H1 (cell line): Measurements from ENCODE around the gene HTRA2. TPM values are rescaled to one million over a fixed set of nuclear protein-coding genes. Genes with fewer than 3 reads are reported as not detected.

ENCODE experiments used
- NRF1 ChIP-seq: IDR thresholded peaks from 2 replicates; pipeline ENCODE4 v1.6.1; 2011; ENCODE audit warnings: mild to moderate bottlenecking, low read depth, low read length, improper control_type of control experiment
- POLR2A ChIP-seq, 2 experiments: IDR thresholded peaks; 1 replicate in 1 of 2; 2 replicates in 1 of 2; pipeline ENCODE4 v1.6.1; 2011; ENCODE audit warnings: low read depth in 2 of 2, low read length in 2 of 2, mild to moderate bottlenecking in 2 of 2; ENCODE audit errors: control extremely low read depth in 1 of 2
- RAD21 ChIP-seq, 2 experiments: IDR thresholded peaks in 1 of 2; conservative IDR thresholded peaks in 1 of 2; 2 replicates each; pipeline ENCODE4 v1.6.1; 2011; ENCODE audit warnings: low read depth in 2 of 2, low read length in 2 of 2, improper control_type of control experiment in 1 of 2, inconsistent platforms in 1 of 2, mild to moderate bottlenecking in 1 of 2, moderate library complexity in 1 of 2
- SIX5 ChIP-seq: IDR thresholded peaks from 2 replicates; pipeline ENCODE4 v1.6.1; 2011; ENCODE audit warnings: mild to moderate bottlenecking, low read depth, low read length
- SUZ12 ChIP-seq: fragments of 200-600 bp; sonication (generic); IDR thresholded peaks from 2 replicates; pipeline ENCODE4 v1.6.1; 2012; ENCODE audit warnings: mild to moderate bottlenecking, inconsistent platforms, low read length, moderate library complexity, mixed read lengths
- polyA plus RNA-seq, 7 experiments: library from polyadenylated mRNA; depleted of rRNA in 3 of 7; stranded (reverse) in 5 of 7; unstranded in 2 of 7; fragments of >200 nt in 5 of 7; fragments of 200-250 nt in 2 of 7; gene quantifications; 1 replicate in 5 of 7; 2 replicates in 1 of 7; 4 replicates in 1 of 7; pipeline versions ENCODE4 v1.2.1 to v1.2.3, GENCODE V29; 2011 to 2013; ENCODE audit warnings: missing spikeins in 2 of 7, mixed read lengths in 2 of 7
- total RNA-seq: library from RNA; stranded (reverse); fragmentation: NEBNext Ultra II Directional; extraction: Animal tissue kit (Norgen Biotek cat#: 25700); gene quantifications from 2 replicates; pipeline ENCODE4 v1.2.1, GENCODE V29; 2021

HTRA2 gene
- total and polyA plus RNA-seq, 2 of the 8 experiments (the other 6 are each of a cell fraction or from before 2014, with no cell fraction given): 21.6 to 37.6 TPM

DNA sequence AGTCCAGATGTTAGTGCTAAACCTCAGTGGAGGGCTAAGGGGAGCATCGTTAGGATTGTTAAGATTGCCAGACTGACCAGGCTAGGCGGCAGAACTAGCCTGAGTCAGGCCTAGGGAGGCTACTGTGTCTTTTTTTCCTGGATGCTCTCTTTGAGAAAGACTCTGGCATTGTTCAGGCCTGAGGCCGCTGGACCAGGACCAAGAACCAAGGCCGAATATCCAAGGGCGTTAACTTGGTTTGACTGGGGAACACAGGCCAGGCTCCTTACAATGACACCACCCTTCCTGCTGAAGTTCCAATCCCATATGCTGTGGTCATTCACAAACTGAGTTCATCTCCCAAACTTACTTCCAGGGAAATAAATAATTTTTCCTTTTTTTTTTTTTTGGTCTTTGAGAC, 10.6 kb downstream of the HTRA2 start (continued):
- no peak for TF ChIP-seq POLR2A (IDR thresholded peaks at IDR 0.05; ENCODE audit: control extremely low read depth in 1 of 2, low read depth in 2 of 2, low read length in 2 of 2)
- no peak for TF ChIP-seq RAD21 (IDR thresholded peaks at IDR 0.05 in 1 of 2, conservative IDR thresholded peaks at IDR 0.05 in 1 of 2; ENCODE audit: low read depth in 2 of 2, low read length in 2 of 2)
- TF ChIP-seq SUZ12: no peak
- TF ChIP-seq NRF1: no peak
- TF ChIP-seq SIX5: no peak
